K562 (cell line): ENCODE data around the gene GARIN5B. TPM values are rescaled to one million over a fixed set of nuclear protein-coding genes. Genes with fewer than 3 reads are reported as not detected.

Experiments
- BRF2 ChIP-seq: IDR thresholded peaks from 3 replicates; pipeline ENCODE4 v1.6.1; 2011; ENCODE audit warnings: borderline replicate concordance, mild to moderate bottlenecking; ENCODE audit not compliant: insufficient read length, insufficient read depth
- HDAC1 ChIP-seq, 2 experiments: fragments of 450-650 bp; IDR thresholded peaks; 2 replicates each; pipeline ENCODE4 v1.6.1; 2016 to 2017; ENCODE audit warnings: inconsistent platforms in 1 of 2, mild to moderate bottlenecking in 1 of 2, moderate library complexity in 1 of 2
- LCOR ChIP-seq: sonication (generic); formaldehyde crosslinking; IDR thresholded peaks from 2 replicates; pipeline ENCODE4 v1.8.0; 2022; ENCODE audit warnings: mild to moderate bottlenecking, missing genetic modification reagents
- PATZ1 ChIP-seq: fragments of 250-450 bp; sonication (Bioruptor Pico); IDR thresholded peaks from 2 replicates; pipeline ENCODE4 v1.5.0; 2020; ENCODE audit warnings: mild to moderate bottlenecking, borderline replicate concordance
- RBM17 ChIP-seq: fragments of 200-400 bp; formaldehyde crosslinking; IDR thresholded peaks from 2 replicates; pipeline ENCODE4 v1.6.1; 2017; ENCODE audit warnings: low read depth, mild to moderate bottlenecking, low read length, borderline replicate concordance
- STAG1 ChIP-seq: sonication (generic); formaldehyde crosslinking; IDR thresholded peaks from 2 replicates; pipeline ENCODE4 v1.5.0; 2020; ENCODE audit warnings: missing genetic modification reagents, borderline replicate concordance
- ZNF217 ChIP-seq: sonication (generic); formaldehyde crosslinking; IDR thresholded peaks from 2 replicates; pipeline ENCODE4 v1.8.0; 2022; ENCODE audit warnings: mild to moderate bottlenecking, missing genetic modification reagents
- ZNF280B ChIP-seq: fragments of 250-450 bp; sonication (Bioruptor Pico); IDR thresholded peaks from 2 replicates; pipeline ENCODE4 v1.5.1; 2021; ENCODE audit warnings: mild to moderate bottlenecking
- ZNF766 ChIP-seq: fragments of 200-800 bp; sonication (Bioruptor generic); conservative IDR thresholded peaks from 2 replicates; pipeline ENCODE4 v1.6.1; 2016; ENCODE audit warnings: missing genetic modification characterization, missing compliant biosample characterization
- polyA plus RNA-seq, 8 experiments: library from polyadenylated mRNA; depleted of rRNA in 4 of 8; stranded (reverse) in 5 of 8; unstranded in 3 of 8; fragments of >200 nt; fragmentation: Nextera tagmentation in 2 of 8; fragmentation: Illumina TruSeq in 1 of 8; extraction: Ambion mirVana in 2 of 8; extraction: Trizol in 1 of 8; gene quantifications; 2 replicates each; pipeline versions ENCODE4 v1.2.1 to v1.2.3, GENCODE V29; 2011 to 2014; ENCODE audit warnings: inconsistent platforms in 1 of 8, missing spikeins in 1 of 8
- total RNA-seq, 7 experiments: library from RNA; depleted of rRNA in 6 of 7; stranded (reverse); fragments of >200 nt in 6 of 7; fragmentation: Illumina TruSeq in 2 of 7; extraction: Trizol in 2 of 7; gene quantifications; 2 replicates each; pipeline versions ENCODE4 v1.2.1 to v1.2.3, GENCODE V29; 2011 to 2021; ENCODE audit warnings: low replicate concordance in 1 of 7
- TF ChIP-seq, protein P1 (sequence below), 2 experiments: fragments of 450-650 bp in 1 of 2; sonication (generic) in 1 of 2; formaldehyde crosslinking in 1 of 2; IDR thresholded peaks; 2 replicates each; pipeline versions ENCODE4 v1.7.1 to v1.9.0; 2016 to 2022; ENCODE audit warnings: inconsistent platforms in 1 of 2, mild to moderate bottlenecking in 1 of 2, missing genetic modification reagents in 1 of 2

The GARIN5B gene
- total and polyA plus RNA-seq, 9 of the 15 experiments (the other 6 are each of a cell fraction or from before 2014, with no cell fraction given), result not detected

DNA sequence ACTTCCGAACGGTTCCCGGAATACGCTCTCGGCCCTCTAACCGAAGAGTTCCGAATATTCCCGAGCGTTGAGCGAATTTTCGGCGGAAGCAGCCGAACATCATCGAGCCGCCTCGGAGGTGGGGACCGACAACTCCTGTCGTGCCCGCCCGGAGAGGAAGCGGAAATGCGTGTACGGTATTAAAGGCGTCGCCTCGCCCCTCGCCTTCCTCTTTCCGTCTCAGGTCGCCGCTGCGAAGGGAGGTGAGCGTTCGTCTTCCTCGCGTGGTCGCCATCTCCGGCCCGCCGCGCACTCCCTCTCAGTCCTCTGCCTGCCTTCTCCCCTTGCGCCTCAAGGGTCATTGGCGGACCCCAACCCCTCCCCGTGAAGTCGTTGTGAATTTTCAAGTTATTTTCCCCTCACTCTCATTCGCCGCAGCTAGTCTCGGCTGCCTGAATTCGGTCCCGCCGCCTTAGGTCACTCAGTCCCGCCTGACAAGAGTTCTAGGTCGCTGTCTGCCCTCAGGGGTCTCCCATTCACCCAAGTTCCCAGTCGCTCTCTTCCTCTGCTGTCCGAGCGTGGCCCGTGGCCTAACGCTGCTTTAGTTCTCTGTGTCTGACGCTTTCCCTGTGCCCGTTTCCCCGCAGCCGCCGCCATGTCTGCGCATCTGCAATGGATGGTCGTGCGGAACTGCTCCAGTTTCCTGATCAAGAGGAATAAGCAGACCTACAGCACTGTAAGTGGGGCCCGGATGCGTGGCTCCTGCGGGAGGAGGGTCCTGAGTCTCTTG, 22.8 kb upstream of the GARIN5B start, which contains the start of gene RPL28 (continued):
- TF ChIP-seq, protein P1, sequence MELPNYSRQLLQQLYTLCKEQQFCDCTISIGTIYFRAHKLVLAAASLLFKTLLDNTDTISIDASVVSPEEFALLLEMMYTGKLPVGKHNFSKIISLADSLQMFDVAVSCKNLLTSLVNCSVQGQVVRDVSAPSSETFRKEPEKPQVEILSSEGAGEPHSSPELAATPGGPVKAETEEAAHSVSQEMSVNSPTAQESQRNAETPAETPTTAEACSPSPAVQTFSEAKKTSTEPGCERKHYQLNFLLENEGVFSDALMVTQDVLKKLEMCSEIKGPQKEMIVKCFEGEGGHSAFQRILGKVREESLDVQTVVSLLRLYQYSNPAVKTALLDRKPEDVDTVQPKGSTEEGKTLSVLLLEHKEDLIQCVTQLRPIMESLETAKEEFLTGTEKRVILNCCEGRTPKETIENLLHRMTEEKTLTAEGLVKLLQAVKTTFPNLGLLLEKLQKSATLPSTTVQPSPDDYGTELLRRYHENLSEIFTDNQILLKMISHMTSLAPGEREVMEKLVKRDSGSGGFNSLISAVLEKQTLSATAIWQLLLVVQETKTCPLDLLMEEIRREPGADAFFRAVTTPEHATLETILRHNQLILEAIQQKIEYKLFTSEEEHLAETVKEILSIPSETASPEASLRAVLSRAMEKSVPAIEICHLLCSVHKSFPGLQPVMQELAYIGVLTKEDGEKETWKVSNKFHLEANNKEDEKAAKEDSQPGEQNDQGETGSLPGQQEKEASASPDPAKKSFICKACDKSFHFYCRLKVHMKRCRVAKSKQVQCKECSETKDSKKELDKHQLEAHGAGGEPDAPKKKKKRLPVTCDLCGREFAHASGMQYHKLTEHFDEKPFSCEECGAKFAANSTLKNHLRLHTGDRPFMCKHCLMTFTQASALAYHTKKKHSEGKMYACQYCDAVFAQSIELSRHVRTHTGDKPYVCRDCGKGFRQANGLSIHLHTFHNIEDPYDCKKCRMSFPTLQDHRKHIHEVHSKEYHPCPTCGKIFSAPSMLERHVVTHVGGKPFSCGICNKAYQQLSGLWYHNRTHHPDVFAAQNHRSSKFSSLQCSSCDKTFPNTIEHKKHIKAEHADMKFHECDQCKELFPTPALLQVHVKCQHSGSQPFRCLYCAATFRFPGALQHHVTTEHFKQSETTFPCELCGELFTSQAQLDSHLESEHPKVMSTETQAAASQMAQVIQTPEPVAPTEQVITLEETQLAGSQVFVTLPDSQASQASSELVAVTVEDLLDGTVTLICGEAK (IDR thresholded peaks at IDR 0.05), result peak; percentile 95
- TF ChIP-seq, protein P1 (CRISPR knock-in tag; IDR thresholded peaks at IDR 0.05), result no peak
- TF ChIP-seq STAG1 (no peak), ZNF280B (no peak), ZNF217 (CRISPR knock-in tag) (no peak), LCOR (CRISPR knock-in tag) (no peak), PATZ1 (CRISPR knock-in tag) (no peak), ZNF766 (CRISPR knock-in tag) (no peak), RBM17 (no peak), HDAC1 (IDR thresholded peaks at IDR 0.05) (peak in 1 of 2 experiments; percentile 90; a peak in 2 of 4 replicates), BRF2 (no peak)
